Thyroid gland (tissue), 4 donors: Measurements from ENCODE around the gene YPEL1.

Source experiments
- POLR2A ChIP-seq, 2 donors: fragments of 450-650 bp; IDR thresholded peaks; one replicate each; pipeline ENCODE4 v1.6.1; 2017; ENCODE audit warnings: antibody characterized with exemption in 2 of 2, mild to moderate bottlenecking in 2 of 2, moderate library complexity in 1 of 2
- TF ChIP-seq, protein P1 (sequence below), 6 experiments: fragments of 200-600 bp in 3 of 6; fragments of 450-650 bp in 3 of 6; sonication (generic) in 3 of 6; IDR thresholded peaks; one replicate each; pipeline ENCODE4 v1.5.1; 2016 to 2019; ENCODE audit warnings: antibody characterized with exemption in 6 of 6, mild to moderate bottlenecking in 2 of 6, inconsistent platforms in 1 of 6, moderate library complexity in 1 of 6

DNA sequence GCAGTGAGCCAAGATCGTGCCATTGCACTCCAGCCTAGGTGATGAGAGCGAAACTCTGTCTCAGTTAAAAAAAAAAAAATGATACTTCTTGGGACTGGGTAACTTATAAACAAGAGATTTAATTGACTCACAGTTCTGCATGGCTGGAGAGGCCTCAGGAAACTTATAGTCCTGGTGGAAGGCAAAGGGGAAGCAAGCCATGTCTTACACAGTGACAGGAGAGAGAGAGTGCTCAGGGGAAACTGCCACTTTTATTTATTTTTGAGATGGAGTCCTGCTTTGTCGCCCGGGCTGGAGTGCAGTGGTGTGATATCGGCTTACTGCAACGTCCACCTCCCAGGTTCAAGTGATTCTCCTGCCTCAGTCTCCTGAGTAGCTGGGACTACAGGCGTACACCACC is 85.3 kb downstream of the YPEL1 start:
- TF ChIP-seq, protein P1, sequence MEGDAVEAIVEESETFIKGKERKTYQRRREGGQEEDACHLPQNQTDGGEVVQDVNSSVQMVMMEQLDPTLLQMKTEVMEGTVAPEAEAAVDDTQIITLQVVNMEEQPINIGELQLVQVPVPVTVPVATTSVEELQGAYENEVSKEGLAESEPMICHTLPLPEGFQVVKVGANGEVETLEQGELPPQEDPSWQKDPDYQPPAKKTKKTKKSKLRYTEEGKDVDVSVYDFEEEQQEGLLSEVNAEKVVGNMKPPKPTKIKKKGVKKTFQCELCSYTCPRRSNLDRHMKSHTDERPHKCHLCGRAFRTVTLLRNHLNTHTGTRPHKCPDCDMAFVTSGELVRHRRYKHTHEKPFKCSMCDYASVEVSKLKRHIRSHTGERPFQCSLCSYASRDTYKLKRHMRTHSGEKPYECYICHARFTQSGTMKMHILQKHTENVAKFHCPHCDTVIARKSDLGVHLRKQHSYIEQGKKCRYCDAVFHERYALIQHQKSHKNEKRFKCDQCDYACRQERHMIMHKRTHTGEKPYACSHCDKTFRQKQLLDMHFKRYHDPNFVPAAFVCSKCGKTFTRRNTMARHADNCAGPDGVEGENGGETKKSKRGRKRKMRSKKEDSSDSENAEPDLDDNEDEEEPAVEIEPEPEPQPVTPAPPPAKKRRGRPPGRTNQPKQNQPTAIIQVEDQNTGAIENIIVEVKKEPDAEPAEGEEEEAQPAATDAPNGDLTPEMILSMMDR (IDR thresholded peaks at IDR 0.05): no peak
- TF ChIP-seq POLR2A (IDR thresholded peaks at IDR 0.05): no peak
